T-cell (primary cell): Measurements from ENCODE around the gene TYR. TPM values are rescaled to one million over a fixed set of nuclear protein-coding genes. Genes with fewer than 3 reads are reported as not detected.
A peak's percentile ranks its signal among the peaks of the same experiment; 100 is the strongest.
"Not testable (repeated sequence)": the region's sequence is repeated elsewhere in the genome, so short reads cannot be mapped to it uniquely, and the experiment has no call there.

Experiments used
- ATAC-seq, 4 experiments: fragments of 200-7000 bp in 3 of 4; fragments of 150-1000 bp in 1 of 4; cut with Tn5 transposase; replicated peaks in 1 of 4; 1 replicate in 3 of 4; 2 replicates in 1 of 4; pipeline ENCODE4 v1.10.0; 2021; ENCODE audit warnings: moderate library complexity in 3 of 4, mild to moderate bottlenecking in 2 of 4, moderate number of reproducible peaks in 1 of 4
- CTCF ChIA-PET, 2 donors: fragments of 300-600 bp; sonication (Branson Sonifier 250); formaldehyde crosslinking; loops; one replicate each; lab custom pipeline; 2022; ENCODE audit warnings: antibody characterized with exemption in 2 of 2; lab: Charles Lee
- POLR2A ChIA-PET, 2 donors: fragments of 300-600 bp; sonication (Branson Sonifier 250); formaldehyde crosslinking; loops; one replicate each; lab custom pipeline; 2022; ENCODE audit warnings: antibody characterized with exemption in 2 of 2; lab: Charles Lee
- DNase-seq, 35 experiments: peaks; one replicate each; pipeline versions ENCODE4 v3.0.0 to v3.0.0-alpha.2; 2013 to 2023
- H3K27ac ChIP-seq: one replicate; pipeline ENCODE4 v1.5.1; 2013; ENCODE audit warnings: low read length
- H3K27me3 ChIP-seq, 2 experiments: replicated peaks in 1 of 2; 1 replicate in 1 of 2; 2 replicates in 1 of 2; pipeline versions ENCODE4 v1.6.1 to v1.7.0; 2013; ENCODE audit warnings: low read length in 1 of 2, mixed read lengths in 1 of 2; ENCODE audit not compliant: control insufficient read depth in 2 of 2, insufficient read depth in 2 of 2; ENCODE audit errors: extremely low read depth in 1 of 2
- H3K36me3 ChIP-seq, 2 donors: 1 replicate in 1 of 2; 2 replicates in 1 of 2; pipeline versions ENCODE4 v1.6.1 to v1.7.0; 2013; ENCODE audit warnings: low read length in 1 of 2; ENCODE audit not compliant: control insufficient read depth in 2 of 2, insufficient read depth in 1 of 2; ENCODE audit errors: extremely low read depth in 1 of 2
- H3K4me1 ChIP-seq, 2 experiments: 1 replicate in 1 of 2; 2 replicates in 1 of 2; pipeline versions ENCODE4 v1.6.1 to v1.7.0; 2013; ENCODE audit warnings: low read length in 2 of 2, mixed read lengths in 1 of 2; ENCODE audit not compliant: insufficient read depth in 2 of 2, control insufficient read depth in 1 of 2; ENCODE audit errors: extremely low read depth in 1 of 2
- H3K4me3 ChIP-seq, 2 donors: 1 replicate in 1 of 2; 2 replicates in 1 of 2; pipeline versions ENCODE4 v1.5.1 to v1.7.0; 2013; ENCODE audit warnings: mild to moderate bottlenecking in 2 of 2, low read length in 1 of 2, moderate library complexity in 1 of 2; ENCODE audit not compliant: control insufficient read depth in 1 of 2; ENCODE audit errors: extremely low read depth in 1 of 2
- H3K9me3 ChIP-seq: 2 replicates; pipeline ENCODE4 v1.7.0; 2013
- H3K27ac Mint-ChIP-seq, 2 donors: one replicate each; pipeline ENCODE4 v1.8.0; 2020 to 2021; ENCODE audit warnings: mild to moderate bottlenecking in 2 of 2, mixed read lengths in 2 of 2
- H3K27me3 Mint-ChIP-seq, 2 donors: one replicate each; pipeline ENCODE4 v1.8.0; 2021 to 2022; ENCODE audit warnings: mixed read lengths in 2 of 2
- H3K36me3 Mint-ChIP-seq: one replicate; pipeline ENCODE4 v1.8.0; 2021; ENCODE audit warnings: mixed read lengths
- H3K4me1 Mint-ChIP-seq, 3 donors: one replicate each; pipeline ENCODE4 v1.8.0; 2020 to 2022; ENCODE audit warnings: mixed read lengths in 3 of 3, mild to moderate bottlenecking in 1 of 3
- H3K4me3 Mint-ChIP-seq, 3 donors: one replicate each; pipeline ENCODE4 v1.8.0; 2020 to 2022; ENCODE audit warnings: mild to moderate bottlenecking in 3 of 3, mixed read lengths in 3 of 3, moderate library complexity in 3 of 3
- H3K9me3 Mint-ChIP-seq, 3 donors: one replicate each; pipeline ENCODE4 v1.8.0; 2020 to 2022; ENCODE audit warnings: mixed read lengths in 3 of 3
- WGBS: methylation state at CpG from one replicate; pipeline ENCODE4 v1.1.5; 2013; ENCODE audit warnings: missing lambda C conversion rate; ENCODE audit not compliant: insufficient coverage; 5-methylcytosine and 5-hydroxymethylcytosine counted together
- total RNA-seq, 35 experiments: library from RNA in 6 of 35; stranded (reverse) in 6 of 35; fragments of 120-200 nt in 1 of 35; gene quantifications; one replicate each; pipeline versions ENCODE4 v1.2.1 to v1.2.4 and lab custom pipeline; 2013 to 2026

Gene TYR
- total RNA-seq, 5 donors from 2014 or later (not counting 1 experiment from before 2014, with no cell fraction given), result not detected

DNA sequence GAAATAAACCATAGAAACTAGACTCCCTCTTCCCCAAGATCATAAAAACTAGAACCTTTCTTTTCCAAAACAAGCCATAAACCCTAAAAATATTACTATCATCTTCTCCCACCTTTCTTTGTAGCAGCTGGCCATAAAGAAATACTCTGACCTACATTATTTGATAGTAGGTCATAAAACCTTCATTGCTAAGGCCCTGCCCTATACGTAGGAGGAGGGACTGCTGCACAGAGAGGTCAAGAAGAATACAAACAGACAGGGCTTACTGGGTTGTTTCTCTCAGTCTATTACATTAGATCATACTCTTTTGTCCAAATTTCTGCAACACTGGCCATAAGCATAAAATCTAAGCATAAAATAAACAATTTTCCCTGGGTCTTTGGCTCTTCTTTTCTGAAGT is 101.5 kb downstream of the TYR start:
- Histone ChIP-seq H3K27me3 (no peaks in the 10 kb centered on the region), H3K27ac (no peak overlapping the region), H3K36me3 (no peaks in the 10 kb centered on the region), H3K9me3 (no peaks in the 10 kb centered on the region), H3K4me1 (no peaks in the 10 kb centered on the region), H3K4me3 (no peak overlapping the region)
- no peaks in the 10 kb centered on the region for H3K4me1 Mint-ChIP-seq
- no peaks in the 10 kb centered on the region for H3K27me3 Mint-ChIP-seq
- no peak overlapping the region for H3K4me3 Mint-ChIP-seq
- no peak for DNase-seq
- H3K27ac Mint-ChIP-seq, result no peak overlapping the region
- no peaks in the 10 kb centered on the region for H3K36me3 Mint-ChIP-seq
- peaks cover 0 to 4% (median 0%) of the 10 kb centered on the region in 3 donors for H3K9me3 Mint-ChIP-seq
- no CpG with 5 or more reads among the region's 1 CpG for WGBS
- ATAC-seq, result no peak
- CTCF ChIA-PET, result no interaction called here
- POLR2A ChIA-PET, result no interaction called here

DNA sequence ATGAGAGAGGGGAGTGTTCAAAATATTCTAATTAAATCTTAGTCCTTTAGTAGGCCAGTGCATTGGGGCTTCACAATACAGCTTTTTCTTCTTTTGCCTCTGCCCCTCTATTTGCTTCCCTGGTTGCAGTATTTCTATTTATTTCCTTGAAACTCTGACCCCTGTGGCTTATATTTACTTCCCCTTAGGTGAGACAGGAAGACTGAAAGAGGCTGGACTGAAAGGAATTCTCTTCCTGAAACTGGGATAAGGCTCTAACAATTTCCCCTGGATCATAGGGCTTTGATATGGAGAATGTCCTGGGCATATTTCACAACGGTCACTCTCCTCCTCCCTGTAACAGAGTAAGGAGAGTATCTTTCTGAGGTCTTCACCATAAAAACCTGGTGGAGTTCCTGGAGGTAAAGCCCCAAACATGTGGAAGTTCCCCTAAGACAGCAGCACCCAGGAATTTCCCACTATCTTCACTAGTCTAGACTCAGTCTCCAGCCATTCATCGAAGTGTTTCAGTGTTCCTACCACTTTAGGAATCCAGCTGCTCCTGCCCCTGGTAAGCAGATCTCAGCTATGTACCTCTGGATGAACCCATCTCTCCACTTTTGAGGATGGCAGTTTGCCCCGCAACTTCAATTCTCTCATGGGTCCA is 103.5 kb downstream of the TYR start:
- H3K9me3 Mint-ChIP-seq, H3K27ac ChIP-seq, H3K4me3 ChIP-seq, H3K36me3 ChIP-seq, H3K9me3 ChIP-seq, H3K4me3 Mint-ChIP-seq, ATAC-seq, H3K4me1 ChIP-seq, H3K27ac Mint-ChIP-seq, POLR2A ChIA-PET, DNase-seq, H3K4me1 Mint-ChIP-seq, H3K27me3 Mint-ChIP-seq, H3K36me3 Mint-ChIP-seq, H3K27me3 ChIP-seq, CTCF ChIA-PET: not testable (repeated sequence)
- WGBS, result 50% methylated on average over 1 of the region's 3 CpGs

DNA sequence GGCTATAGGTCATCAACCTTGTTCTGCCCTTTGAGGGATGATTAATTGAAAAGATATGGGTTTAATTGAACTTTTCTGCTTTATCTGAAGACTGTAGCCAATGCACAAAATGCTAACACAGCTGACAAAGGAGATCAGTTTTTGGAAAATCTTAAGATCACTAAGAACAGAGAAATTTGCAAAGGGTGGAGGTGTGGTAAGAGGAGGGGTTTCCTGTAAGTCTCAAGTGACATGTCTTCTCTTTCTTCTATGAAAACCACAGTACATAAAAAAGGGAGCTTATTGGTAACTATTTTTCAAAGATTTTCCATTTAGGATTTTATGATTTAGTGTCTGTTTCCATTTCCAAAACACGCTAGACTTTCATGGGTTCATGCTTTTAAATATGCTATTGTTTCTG is 108.9 kb downstream of the TYR start:
- DNase-seq (peak in 1 of 35 experiments; percentile 0), ATAC-seq (peak in 1 of 4 experiments; percentile 57)
- H3K9me3 Mint-ChIP-seq, H3K4me3 Mint-ChIP-seq, H3K9me3 ChIP-seq, H3K27ac ChIP-seq, CTCF ChIA-PET, H3K4me3 ChIP-seq, H3K27me3 ChIP-seq, H3K36me3 ChIP-seq, H3K27me3 Mint-ChIP-seq, H3K4me1 ChIP-seq, H3K36me3 Mint-ChIP-seq, POLR2A ChIA-PET: not testable (repeated sequence)
- H3K27ac Mint-ChIP-seq, result peak overlapping the region in 1 of 2 donors; percentile 60
- H3K4me1 Mint-ChIP-seq, result peaks cover 0 to 17% (median 7%) of the 10 kb centered on the region in 3 donors
- WGBS, result no CpG with 5 or more reads among the region's 1 CpG

DNA sequence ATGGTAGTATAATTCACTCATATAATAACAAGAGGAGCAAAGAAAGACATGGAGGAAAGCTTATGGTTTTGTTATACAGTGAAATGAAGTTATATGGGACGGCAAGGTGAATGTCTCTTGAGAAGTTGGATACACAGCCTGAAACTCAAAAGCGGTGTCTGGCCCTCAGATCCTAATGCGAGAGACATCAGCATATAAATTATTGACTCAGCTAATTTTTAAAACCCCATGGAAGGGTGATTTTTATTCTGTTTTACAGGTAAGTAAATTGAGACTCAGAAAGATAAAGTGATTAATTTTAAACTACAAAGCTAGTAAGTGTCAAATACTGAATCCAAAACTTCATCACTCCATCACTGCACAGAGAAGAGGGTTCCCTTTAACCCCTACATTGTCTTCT is 110.3 kb downstream of the TYR start:
- H3K27ac ChIP-seq, H3K4me3 Mint-ChIP-seq, H3K4me1 ChIP-seq, H3K9me3 Mint-ChIP-seq, H3K9me3 ChIP-seq, DNase-seq, H3K36me3 ChIP-seq, H3K27me3 ChIP-seq, POLR2A ChIA-PET, H3K27me3 Mint-ChIP-seq, H3K27ac Mint-ChIP-seq, ATAC-seq, H3K36me3 Mint-ChIP-seq, CTCF ChIA-PET, H3K4me3 ChIP-seq: not testable (repeated sequence)
- H3K4me1 Mint-ChIP-seq, result peaks cover 0 to 17% (median 7%) of the 10 kb centered on the region in 3 donors
- no CpG with 5 or more reads among the region's 3 CpGs for WGBS

DNA sequence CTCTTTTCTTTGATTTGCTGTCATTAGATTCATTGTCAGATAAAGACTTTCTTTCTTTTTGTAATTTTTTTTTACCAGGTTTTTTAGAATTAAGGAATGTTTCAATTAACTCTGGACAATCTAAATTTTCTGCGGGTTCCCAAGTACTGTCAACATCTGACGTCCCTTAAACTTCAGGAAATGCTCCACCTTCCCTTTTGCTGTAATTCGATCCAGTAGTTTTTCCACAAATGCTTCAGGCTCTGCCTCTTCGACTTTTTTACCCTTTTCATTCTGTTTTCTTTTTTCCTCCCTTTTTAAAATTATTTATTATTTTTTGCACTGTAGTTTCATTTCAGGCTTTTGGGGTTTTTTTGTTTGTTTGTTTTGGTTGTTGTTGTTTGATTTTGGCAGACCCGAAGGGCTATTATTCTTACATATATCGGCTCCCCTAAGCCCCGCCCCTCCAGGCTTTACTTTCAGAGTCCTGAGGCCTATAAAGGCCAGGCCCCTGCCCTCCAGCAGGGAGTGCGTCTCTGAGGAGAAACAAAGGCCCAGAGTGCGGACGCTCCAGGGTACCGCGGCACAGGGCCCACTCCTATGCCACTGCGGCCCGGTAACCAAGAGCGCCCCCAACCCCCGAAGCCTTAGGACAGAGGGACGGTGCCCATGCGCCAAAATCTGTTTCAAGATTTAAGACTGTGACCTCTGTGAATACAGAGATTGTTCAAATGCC is 116.4 kb downstream of the TYR start:
- Mint-ChIP-seq H3K27me3 (peaks cover 0 to 4% of the 10 kb centered on the region in 2 donors), H3K4me1 (no peaks in the 10 kb centered on the region), H3K36me3 (no peaks in the 10 kb centered on the region), H3K4me3 (no peak overlapping the region), H3K27ac (no peak overlapping the region), H3K9me3 (no peaks in the 10 kb centered on the region)
- DNase-seq (no peak), ATAC-seq (no peak)
- WGBS, result 36% methylated on average over 9 of the region's 18 CpGs
- ChIA-PET CTCF (no interaction called here), POLR2A (no interaction called here)
- Histone ChIP-seq H3K4me3 (no peak overlapping the region), H3K9me3 (no peaks in the 10 kb centered on the region), H3K27ac (no peak overlapping the region), H3K27me3 (no peaks in the 10 kb centered on the region), H3K4me1 (no peaks in the 10 kb centered on the region), H3K36me3 (no peaks in the 10 kb centered on the region)

DNA sequence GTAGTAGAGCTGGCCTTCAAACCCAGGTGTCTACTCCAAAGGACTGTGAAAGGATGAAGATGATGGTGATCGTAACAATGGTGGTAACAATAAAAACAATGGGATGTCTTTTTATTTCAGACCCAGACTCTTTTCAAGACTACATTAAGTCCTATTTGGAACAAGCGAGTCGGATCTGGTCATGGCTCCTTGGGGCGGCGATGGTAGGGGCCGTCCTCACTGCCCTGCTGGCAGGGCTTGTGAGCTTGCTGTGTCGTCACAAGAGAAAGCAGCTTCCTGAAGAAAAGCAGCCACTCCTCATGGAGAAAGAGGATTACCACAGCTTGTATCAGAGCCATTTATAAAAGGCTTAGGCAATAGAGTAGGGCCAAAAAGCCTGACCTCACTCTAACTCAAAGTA is 117.3 kb downstream of the TYR start:
- H3K4me1 ChIP-seq, H3K4me3 ChIP-seq, H3K9me3 ChIP-seq, H3K36me3 Mint-ChIP-seq, H3K27me3 Mint-ChIP-seq, CTCF ChIA-PET, POLR2A ChIA-PET, H3K4me3 Mint-ChIP-seq, H3K4me1 Mint-ChIP-seq, H3K27ac ChIP-seq, H3K36me3 ChIP-seq, H3K9me3 Mint-ChIP-seq, DNase-seq, H3K27me3 ChIP-seq, ATAC-seq, H3K27ac Mint-ChIP-seq: not testable (repeated sequence)
- no CpG with 5 or more reads among the region's 7 CpGs for WGBS
